ENCODE data around the gene GPATCH4.

DNA sequence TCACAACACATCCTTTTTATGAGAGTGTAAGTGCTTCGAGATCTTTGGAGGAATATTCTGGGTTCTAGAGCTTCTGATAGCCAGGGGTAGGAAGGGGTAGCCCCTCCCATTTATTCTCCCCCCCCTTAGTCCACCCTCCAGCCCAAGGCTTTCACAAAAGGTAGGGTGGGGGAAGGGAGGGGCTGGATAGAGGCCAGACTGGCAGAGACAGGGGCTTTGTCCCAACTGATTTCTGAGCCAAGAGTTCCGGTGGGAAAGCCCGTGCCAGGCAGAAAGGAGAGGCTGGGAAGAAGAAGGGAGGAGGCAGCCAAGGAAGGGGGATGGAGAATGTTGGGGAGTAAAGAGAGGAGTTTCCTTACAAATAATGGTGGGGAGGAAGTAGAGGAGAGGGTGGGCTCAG, 43.8 kb upstream of the GPATCH4 start:
- TF ChIP-seq, protein P1, sequence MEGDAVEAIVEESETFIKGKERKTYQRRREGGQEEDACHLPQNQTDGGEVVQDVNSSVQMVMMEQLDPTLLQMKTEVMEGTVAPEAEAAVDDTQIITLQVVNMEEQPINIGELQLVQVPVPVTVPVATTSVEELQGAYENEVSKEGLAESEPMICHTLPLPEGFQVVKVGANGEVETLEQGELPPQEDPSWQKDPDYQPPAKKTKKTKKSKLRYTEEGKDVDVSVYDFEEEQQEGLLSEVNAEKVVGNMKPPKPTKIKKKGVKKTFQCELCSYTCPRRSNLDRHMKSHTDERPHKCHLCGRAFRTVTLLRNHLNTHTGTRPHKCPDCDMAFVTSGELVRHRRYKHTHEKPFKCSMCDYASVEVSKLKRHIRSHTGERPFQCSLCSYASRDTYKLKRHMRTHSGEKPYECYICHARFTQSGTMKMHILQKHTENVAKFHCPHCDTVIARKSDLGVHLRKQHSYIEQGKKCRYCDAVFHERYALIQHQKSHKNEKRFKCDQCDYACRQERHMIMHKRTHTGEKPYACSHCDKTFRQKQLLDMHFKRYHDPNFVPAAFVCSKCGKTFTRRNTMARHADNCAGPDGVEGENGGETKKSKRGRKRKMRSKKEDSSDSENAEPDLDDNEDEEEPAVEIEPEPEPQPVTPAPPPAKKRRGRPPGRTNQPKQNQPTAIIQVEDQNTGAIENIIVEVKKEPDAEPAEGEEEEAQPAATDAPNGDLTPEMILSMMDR (conservative IDR thresholded peaks at IDR 0.05; ENCODE audit: low read length), result no peak
- TF ChIP-seq EZH2phosphoT487 (IDR thresholded peaks at IDR 0.05; ENCODE audit: borderline replicate concordance, low read depth, low read length), result no peak
